Renal cortex interstitium (tissue), 11 donors: ENCODE results near the gene PTPRN2. TPM values are rescaled to one million over a fixed set of nuclear protein-coding genes. Genes with fewer than 3 reads are reported as not detected.

Experiments
- DNase-seq, 11 donors: peaks; one replicate each; pipeline ENCODE4 v3.0.0-alpha.2; 2013; ENCODE audit warnings: low read depth in 9 of 11, low spot score in 4 of 11; ENCODE audit errors: extremely low read depth in 1 of 11
- polyA plus RNA-seq, 3 donors: library from polyadenylated mRNA; unstranded; fragments of 120-200 nt; gene quantifications; one replicate each; pipeline ENCODE4 v1.2.1, GENCODE V29; 2013; ENCODE audit not compliant: insufficient read length in 3 of 3

Gene PTPRN2
- polyA plus RNA-seq, 3 donors = 6.0 to 7.7 (median 7.2) TPM

- DNase-seq = no peak
Measured at GRCh38 chr7:157839226-157839625, 748.4 kb downstream of the PTPRN2 start.

DNA sequence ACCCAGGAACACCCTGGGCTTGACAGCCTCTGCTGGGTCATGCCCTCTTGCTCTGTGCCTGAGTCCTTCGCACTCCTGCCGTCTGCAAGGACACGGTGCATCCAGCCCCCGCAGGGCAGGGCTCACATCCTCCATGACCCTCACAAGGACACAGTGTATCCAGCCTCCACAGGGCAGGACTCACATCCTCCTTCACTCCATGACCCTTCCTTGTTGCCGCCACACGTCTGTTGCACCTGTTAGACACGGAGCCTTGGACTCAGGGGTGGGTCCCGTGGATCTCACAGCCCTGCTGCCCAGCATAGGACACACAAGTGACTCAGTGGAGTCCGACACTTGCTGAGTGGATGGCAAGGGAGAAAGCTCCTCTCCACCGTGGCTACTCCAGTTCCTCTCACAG, 750.1 kb downstream of the PTPRN2 start:
- DNase-seq = no peak

DNA sequence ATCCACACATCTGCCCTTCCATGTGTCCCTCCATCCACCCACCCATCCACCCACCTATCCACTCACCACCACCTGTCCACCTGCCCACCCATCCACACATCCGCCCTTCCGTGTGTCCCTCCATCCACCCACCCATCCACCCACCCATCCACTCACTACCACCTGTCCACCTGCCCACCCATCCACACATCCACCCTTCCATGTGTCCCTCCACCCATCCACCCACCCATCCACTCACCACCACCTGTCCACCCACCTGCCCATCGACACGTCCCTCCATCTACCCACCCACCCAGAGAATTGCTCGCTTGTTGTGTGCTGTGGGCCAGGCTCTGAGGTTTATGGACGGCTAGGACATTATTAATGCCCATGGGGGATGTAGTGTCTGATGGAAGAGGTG, 750.6 kb downstream of the PTPRN2 start:
- no peak for DNase-seq

- no peak for DNase-seq
Measured at GRCh38 chr7:157834501-157835163, 753.0 kb downstream of the PTPRN2 start.

GRCh38 chr7:157832866-157833607, 754.6 kb downstream of the PTPRN2 start:
- no peak for DNase-seq

- no peak for DNase-seq
Measured at GRCh38 chr7:157832421-157832820, 755.2 kb downstream of the PTPRN2 start.

DNA sequence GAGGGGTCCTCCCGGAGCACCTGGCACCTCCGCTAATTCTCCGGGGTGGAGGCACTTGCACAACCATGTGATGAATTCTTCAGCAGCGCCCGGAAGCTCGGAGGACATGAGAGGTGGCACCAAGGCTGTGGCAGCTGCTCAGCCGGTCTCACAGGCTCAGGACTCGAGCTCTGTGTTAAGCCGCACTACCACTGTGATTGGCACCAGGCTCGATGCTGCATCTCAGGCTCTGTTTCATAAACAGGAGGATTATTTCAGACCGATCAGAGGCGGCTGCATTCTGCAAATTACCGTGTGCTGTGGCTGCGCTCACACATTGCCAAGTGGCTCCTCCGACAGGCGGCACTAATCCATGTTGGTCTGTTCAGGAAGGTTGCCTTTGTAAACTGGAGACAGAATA, 755.6 kb downstream of the PTPRN2 start:
- DNase-seq = no peak

DNA sequence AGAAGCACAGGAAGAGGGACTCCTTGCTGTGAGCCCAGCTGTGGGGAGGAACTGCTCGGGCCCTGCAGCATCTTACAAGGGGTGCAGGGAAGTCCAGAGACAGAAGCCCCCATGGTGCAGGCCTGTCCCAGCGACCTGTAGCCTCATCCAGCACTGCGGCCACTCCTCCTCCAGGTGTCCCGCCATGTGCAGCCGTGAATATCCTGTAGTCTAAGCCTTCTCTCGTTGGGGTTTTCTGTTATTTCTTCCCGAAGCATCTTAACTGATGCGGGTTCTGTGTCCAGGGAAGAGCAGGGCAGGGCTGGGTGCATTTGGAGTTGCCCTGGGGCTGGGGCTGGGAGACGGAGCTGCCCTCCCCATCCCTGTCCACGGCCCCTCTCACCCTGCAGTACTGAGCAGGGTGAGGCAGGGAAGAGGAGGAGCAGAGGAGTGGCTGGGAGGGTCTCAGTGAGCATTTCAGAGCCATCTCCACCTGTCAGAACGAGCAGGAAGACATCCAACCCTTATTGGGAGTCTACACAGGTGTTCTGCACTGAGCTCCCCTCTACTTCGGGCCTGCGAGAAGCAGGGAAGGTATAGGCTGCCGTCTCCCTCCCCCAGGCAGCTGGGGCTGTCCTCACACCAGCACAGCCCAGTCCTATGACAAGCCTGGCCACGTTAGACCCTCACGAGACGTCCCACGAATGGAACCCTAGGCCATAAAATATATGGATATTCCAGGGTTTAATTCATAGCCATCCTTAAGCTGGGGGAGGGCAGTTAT, 756.3 kb downstream of the PTPRN2 start:
- no peak for DNase-seq

DNA sequence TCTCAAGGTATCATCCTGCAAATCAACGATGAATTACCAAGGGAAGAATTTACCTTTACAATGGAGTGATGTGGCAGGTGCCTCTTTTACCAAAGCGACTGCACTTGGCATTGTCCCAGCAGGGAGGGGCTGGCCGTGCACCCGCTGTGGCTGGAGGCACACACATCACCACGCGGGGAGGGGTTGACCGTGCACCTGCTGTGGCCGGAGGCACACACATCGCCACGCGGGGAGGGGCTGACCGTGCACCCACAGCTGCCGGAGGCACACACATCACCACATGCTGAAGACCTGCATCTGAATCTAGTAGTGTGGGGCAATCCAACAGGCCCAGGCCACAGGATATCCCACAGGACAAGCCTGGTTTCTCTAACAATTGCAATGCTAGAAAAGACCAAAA, 757.3 kb downstream of the PTPRN2 start:
- no peak for DNase-seq

DNA sequence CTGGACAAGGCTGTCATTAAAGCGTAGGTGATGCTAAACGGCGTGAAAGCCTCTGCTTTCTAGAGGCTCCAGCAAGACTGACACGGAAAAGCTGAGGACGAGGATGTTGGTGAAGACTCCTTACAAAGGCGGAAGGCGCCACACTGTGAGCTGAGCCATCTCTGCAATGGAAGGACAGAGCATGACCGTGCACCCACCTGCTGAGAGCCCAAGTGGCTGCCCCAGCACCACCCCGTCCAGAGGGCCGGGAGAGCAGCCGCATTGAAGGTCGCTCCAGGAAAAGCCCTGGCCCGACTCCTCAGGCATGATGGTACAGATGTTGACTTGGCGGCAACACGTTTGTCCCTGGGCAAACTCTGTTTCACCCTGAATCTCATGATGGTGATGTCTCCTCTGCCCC, 758.1 kb downstream of the PTPRN2 start:
- no peak for DNase-seq

- no peak for DNase-seq
Measured at GRCh38 chr7:157828881-157829280, 758.7 kb downstream of the PTPRN2 start.

GRCh38 chr7:157828190-157828589, 759.4 kb downstream of the PTPRN2 start:
- no peak for DNase-seq

DNA sequence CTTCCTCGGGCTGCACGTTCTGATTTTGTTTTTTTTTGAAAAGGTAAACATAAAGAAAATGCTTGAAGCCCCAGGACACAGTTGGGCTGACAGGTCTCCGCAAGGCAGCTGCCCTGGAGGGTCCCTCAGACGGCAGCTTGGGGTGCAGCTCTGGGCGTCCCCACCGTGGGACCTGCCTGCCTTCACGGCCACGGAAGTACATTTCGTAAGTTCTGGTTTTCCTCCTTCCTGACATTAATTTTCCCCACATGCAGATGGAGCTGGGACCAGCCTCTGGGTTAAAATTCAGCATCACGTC, 759.8 kb downstream of the PTPRN2 start:
- no peak for DNase-seq

DNA sequence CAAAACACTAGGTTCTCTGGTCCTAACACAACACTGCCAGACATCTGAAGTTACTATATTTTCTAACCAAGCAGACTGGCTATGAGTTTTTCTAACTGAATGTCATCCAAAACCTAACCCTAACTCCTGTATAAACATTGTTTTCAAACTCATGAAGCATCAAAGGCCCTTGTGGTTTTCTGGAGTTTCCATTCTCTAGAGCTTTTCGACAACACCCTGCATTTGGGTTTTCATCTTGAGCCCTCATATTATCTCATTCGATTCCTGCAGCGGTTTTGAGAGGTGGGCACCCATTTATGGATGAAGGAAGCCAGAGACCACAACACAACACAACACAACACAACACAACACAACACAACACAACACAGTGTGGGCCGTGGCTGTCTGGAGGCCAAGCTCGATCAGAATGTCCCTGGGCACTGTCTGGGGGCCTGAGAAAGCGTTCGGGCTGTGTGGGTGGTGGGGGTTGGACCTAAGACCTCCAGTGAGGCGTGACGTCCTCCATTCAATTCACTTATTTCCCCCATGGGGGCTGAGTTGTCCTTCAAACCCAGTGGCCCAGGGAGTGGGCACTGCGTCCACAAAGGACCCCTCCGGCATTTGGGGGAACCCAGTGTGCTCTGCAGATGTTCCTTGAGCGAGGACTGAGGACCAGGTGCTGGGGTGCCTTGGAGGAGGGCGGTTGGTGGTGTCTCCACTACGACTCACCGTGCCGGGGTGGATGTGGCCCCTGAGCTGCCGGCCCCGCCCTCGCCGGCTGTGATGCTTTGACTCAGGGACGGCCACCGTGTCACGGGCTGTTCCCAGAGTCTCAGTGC, 760.4 kb downstream of the PTPRN2 start:
- no peak for DNase-seq

DNA sequence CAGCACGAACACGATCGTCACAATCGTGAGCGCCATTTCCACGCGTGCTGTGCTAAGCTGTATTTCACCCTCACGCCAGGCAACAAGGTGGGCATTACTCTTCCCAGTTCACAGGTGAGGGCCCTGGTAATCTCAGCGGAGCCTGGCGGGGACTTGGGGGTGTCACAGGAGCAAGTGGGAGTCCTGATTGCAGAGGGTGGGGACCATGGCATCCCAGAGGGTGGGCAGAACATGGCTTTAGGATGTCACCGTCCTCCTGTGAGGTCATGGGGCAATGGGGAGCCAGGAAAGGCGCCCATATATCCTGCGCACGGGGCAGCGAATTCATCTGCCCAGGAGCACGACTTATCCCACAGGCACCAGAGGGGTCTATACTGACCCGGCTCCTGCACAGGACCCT, 761.1 kb downstream of the PTPRN2 start:
- DNase-seq = no peak

DNA sequence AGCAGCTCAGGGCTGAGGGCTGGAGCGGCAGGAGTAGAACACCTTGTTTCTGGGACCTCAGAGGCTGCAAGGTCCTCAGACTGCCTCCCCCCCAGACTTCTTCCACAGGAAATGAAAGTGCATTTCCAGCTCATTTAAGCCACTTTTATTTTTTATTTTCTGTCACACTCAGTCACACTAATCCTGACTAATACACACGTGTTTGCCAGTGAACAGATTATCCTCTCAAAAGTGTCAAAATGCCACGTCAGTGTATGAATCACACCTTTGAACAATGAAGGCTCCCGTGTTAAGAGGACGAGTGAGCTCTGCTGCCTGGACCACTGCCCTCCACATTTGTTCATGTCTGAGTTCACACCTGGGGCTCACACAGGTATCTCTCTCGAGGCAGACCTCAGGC, 762.3 kb downstream of the PTPRN2 start:
- DNase-seq = no peak

GRCh38 chr7:157824819-157825121, 762.9 kb downstream of the PTPRN2 start:
- DNase-seq = no peak

GRCh38 chr7:157824011-157824818, 763.4 kb downstream of the PTPRN2 start:
- DNase-seq = no peak

DNA sequence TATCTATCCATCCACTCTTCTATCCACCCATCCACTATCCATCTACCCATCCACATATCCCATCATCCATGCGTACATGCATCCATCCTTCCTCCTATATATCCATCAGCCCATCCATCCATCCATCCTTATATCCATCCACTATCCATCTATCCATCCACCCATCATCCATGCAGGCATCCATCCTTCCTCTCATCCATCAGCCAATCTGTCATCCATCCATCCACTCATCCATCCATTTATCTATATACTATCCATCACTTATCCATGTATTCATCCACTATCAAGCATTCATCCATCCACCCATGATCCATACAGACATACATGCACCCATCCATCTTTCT, 765.0 kb downstream of the PTPRN2 start:
- DNase-seq = no peak
